HG02588 (cell line): ENCODE data around the gene ARPC5.

Experiments
- ATAC-seq: cut with Tn5 transposase; IDR thresholded peaks from one replicate; pipeline ENCODE4 v1.9.1; 2021; ENCODE audit warnings: mild to moderate bottlenecking, moderate library complexity; ENCODE audit not compliant: unreplicated experiment

Gene ARPC5

GRCh38 chr1:183612407-183612806, 23.2 kb downstream of the ARPC5 start:
- ATAC-seq: no peak

- ATAC-seq: no peak
Observed at GRCh38 chr1:183611021-183611420, 24.6 kb downstream of the ARPC5 start.

- ATAC-seq: no peak
Observed at GRCh38 chr1:183609759-183610452, 25.7 kb downstream of the ARPC5 start.

GRCh38 chr1:183609313-183609712, 26.3 kb downstream of the ARPC5 start:
- ATAC-seq: no peak

- peak; percentile 35 for ATAC-seq
Observed at GRCh38 chr1:183607322-183607980, 28.1 kb downstream of the ARPC5 start.

GRCh38 chr1:183605904-183606303, 29.7 kb downstream of the ARPC5 start:
- no peak for ATAC-seq

GRCh38 chr1:183604815-183605214, 30.8 kb downstream of the ARPC5 start:
- ATAC-seq: peak; percentile 3

- ATAC-seq: peak; percentile 42
Observed at GRCh38 chr1:183604038-183604808, 31.4 kb downstream of the ARPC5 start.

- no peak for ATAC-seq
Observed at GRCh38 chr1:183602510-183602909, 33.1 kb downstream of the ARPC5 start.

- no peak for ATAC-seq
Observed at GRCh38 chr1:183600634-183601033, 34.9 kb downstream of the ARPC5 start.

- no peak for ATAC-seq
Observed at GRCh38 chr1:183600136-183600535, 35.4 kb downstream of the ARPC5 start.

- peak; percentile 57 for ATAC-seq
Observed at GRCh38 chr1:183598386-183598785, 37.2 kb downstream of the ARPC5 start.

- ATAC-seq: no peak
Observed at GRCh38 chr1:183597656-183598347, 37.8 kb downstream of the ARPC5 start.

GRCh38 chr1:183596500-183596899, 39.1 kb downstream of the ARPC5 start:
- ATAC-seq: no peak

GRCh38 chr1:183595537-183595936, 40.0 kb downstream of the ARPC5 start:
- no peak for ATAC-seq

GRCh38 chr1:183593356-183593755, 42.2 kb downstream of the ARPC5 start:
- peak; percentile 40 for ATAC-seq

GRCh38 chr1:183592733-183593132, 42.9 kb downstream of the ARPC5 start:
- no peak for ATAC-seq

GRCh38 chr1:183590244-183591191, 45.1 kb downstream of the ARPC5 start, which contains the start of gene NCF2:
Gene NCF2, minus strand, starts transcription at chr1:183590459. Its CDS starts 130 bp downstream, at chr1:183590329.
- peak; percentile 86 for ATAC-seq

GRCh38 chr1:183589874-183590243, 45.7 kb downstream of the ARPC5 start:
- peak; percentile 14 for ATAC-seq

GRCh38 chr1:183589384-183589783, 46.2 kb downstream of the ARPC5 start:
- no peak for ATAC-seq
